H1 (cell line): Measurements from ENCODE around the gene PDZD4.

Experiments used
- MAFK ChIP-seq: IDR thresholded peaks from 2 replicates; pipeline ENCODE4 v1.6.1; 2012; ENCODE audit warnings: low read depth, mild to moderate bottlenecking, improper control_type of control experiment, low read length
- RFX5 ChIP-seq: IDR thresholded peaks from 2 replicates; pipeline ENCODE4 v1.6.1; 2011; ENCODE audit warnings: low read depth, low read length, improper control_type of control experiment, borderline replicate concordance
- ZNF274 ChIP-seq: IDR thresholded peaks from 2 replicates; pipeline ENCODE4 v1.7.0; 2012; ENCODE audit warnings: low read length, borderline replicate concordance; ENCODE audit errors: extremely low read depth

- TF ChIP-seq MAFK (no peak), RFX5 (no peak), ZNF274 (no peak)
These were observed 75.2 kb downstream of the PDZD4 start for GRCh38 chrX:153755136-153755535.
